Raji (cell line): ENCODE measurements around the gene RAP1GDS1.

Source experiments
- POLR2A ChIP-seq: IDR thresholded peaks from 2 replicates; pipeline ENCODE4 v1.6.1; 2011; ENCODE audit warnings: low read depth, low read length, control low read depth; ENCODE audit not compliant: insufficient read depth

The RAP1GDS1 gene

DNA sequence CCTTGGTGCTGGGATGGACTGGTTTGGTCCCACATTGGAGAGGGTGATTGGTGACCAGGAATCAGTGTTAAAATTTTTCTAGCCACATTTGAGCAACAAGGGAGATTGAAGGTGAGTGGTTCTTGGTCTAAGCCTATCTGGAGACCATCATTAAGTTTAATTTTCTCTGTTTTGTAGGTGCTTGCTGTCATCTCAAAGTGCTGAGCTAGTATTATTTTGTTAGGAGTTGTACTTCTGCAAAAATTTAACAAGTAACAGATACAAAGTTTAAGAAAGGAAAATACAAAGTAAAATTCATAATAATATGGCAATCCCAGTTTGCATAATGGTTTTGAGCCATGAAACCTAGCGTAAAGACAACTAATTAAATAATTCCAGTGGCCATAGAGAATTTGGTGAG lies 66.5 kb downstream of the RAP1GDS1 start:
- TF ChIP-seq POLR2A = no peak

DNA sequence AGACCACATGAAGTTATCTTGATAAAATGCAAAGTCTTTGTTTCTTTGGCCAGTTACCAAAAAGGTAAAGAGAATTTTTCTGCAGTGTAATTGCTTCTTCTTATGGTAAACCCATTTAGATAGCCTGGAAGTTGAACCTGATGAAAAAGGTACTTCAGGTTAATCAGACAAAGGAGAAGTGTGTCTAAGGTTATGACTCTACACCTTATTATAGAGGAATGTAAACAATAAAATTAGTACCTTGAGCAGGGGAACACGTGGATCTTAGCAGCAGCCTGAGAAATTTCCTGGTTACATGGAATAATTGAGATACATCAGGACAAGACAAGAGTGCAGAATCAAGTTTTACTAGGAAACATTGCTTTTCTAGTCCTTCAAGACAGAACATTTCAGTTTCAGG lies 70.8 kb downstream of the RAP1GDS1 start:
- no peak for TF ChIP-seq POLR2A

DNA sequence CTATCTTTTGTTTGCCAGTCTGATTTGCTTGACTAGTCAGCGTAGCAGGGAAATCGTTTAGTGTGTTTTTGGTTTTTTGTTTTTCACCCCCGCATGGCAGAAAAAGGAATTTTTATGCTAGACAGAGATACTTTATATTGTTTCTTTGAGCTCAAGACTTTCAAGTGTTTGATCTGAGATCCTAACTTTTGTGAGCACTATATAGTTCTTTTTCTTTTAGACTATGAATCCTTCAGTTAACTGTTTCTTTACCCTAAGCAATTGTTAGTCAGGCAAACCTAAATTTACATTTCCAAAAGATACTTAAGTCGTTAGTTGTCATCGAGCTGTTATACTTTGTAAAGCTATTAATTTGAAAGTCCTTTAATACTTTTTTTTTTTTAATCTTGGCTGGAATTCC lies 73.3 kb downstream of the RAP1GDS1 start:
- TF ChIP-seq POLR2A = no peak

DNA sequence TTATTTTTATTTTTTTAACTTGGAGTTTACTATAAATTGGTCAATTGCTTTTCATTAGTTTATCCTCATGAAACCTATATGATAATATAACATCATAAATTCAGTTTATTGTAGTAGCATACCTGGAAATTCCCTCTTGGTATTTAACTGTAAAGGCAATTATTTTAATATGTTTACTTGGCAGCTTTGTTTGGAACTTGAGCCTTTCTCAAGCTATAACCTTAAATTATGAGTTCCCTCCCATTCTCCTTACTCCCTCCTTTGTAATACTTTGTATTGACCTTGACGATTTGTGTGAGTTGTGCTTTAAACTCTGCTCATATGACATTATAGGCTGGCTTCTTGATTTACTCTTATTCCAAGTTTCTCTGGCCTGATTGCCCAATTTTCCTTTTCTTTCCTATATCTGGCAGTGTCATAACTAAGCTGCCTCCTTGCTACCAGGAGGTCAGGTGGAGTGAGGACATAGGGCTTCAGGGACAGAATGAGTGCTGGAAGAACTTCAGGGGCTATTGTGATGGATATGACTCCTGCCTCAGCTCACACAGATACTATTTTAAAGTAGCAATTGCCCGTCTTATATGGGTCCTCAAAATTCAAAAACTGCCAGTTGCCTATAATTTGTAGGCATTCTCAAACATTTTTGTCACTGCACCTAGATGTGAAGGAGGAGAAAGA lies 77.7 kb downstream of the RAP1GDS1 start:
- TF ChIP-seq POLR2A = no peak

DNA sequence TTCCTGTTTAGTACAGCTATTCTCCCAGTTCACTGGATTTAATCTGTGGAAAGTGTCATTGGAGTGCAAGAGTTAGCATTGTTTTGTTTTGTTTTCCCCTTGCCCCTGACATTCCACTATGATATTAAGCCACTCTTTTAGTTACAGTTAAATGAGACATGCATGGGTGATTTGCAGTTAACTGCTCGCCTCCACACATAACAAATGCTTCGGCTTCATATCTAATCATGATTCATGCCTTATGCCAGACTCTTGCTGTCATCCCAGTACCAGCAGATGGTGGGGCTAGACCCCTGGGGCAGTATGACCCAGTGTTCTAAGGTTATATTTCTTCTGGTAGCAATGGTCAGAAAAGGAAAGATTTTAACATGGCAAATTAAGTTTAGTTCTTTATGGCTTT lies 80.1 kb downstream of the RAP1GDS1 start:
- no peak for TF ChIP-seq POLR2A

DNA sequence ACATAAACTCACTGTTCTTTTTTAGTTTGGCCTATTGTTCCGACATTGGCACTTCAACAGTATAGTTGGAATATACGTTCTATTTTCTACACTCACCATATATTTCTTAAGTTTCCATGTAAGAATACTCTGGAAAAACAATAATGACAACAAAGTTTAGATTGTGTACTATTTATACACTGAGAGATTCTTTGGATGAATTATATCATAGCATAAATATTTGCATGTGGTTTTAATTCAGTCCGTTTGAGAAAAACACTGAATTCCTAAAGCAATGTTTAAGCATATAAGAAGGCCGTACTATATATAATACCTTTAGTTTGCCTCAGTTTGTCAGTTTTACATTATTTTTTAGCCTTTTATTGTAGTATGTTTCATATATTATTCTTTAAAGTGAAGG lies 82.4 kb downstream of the RAP1GDS1 start:
- no peak for TF ChIP-seq POLR2A

DNA sequence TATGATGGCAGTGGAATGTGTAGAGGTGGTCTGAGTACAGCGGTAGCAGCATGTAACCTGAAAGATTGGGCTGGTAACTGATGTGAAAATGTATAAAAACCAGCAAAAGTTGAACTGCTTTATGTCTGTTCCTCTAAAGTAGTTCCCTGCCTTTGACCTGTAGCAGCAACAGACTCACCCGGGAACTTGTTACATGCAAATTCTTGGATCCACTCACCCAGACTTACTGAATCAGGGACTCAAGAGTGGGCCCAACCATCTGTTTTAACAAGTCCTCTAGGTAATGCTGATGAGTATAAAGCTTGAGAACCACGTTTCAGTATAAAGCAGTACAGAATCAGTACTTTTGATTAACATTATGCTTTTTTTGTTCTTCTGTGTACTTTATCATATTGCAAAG lies 84.7 kb downstream of the RAP1GDS1 start:
- TF ChIP-seq POLR2A = no peak

DNA sequence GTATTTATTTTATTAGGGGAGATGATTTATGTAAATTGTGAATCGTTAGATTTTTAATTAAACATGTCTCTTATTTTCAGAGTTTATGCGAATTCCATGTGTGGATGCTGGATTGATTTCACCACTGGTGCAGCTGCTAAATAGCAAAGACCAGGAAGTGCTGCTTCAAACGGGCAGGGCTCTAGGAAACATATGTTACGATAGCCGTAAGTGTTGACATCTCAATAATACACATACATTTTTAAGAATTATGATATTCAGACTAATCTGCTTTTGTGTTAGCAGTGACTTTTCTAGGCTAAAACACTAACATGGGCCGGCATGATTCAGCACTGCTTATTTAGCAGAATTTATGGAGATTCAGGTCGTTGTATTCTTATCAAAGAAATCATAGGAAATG lies 91.2 kb downstream of the RAP1GDS1 start:
- TF ChIP-seq POLR2A = no peak

DNA sequence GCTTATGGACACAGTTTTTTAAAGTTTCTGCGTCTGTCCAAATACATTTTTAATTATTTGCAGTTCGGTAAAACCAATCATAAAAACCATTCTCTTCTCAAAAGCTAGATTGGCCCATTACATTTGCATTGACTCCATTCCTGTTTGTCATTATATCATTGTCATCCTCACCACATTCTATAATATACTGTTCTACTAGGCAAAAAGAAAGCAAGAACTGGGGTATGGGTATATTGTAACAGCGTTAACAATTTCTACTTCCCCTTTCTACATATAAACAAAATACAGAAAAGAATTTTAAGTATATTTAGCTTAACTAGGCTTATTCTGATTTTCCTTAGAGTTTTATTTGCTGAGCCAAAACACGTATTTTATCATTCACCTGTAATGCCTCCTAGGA lies 91.8 kb downstream of the RAP1GDS1 start:
- TF ChIP-seq POLR2A = no peak

DNA sequence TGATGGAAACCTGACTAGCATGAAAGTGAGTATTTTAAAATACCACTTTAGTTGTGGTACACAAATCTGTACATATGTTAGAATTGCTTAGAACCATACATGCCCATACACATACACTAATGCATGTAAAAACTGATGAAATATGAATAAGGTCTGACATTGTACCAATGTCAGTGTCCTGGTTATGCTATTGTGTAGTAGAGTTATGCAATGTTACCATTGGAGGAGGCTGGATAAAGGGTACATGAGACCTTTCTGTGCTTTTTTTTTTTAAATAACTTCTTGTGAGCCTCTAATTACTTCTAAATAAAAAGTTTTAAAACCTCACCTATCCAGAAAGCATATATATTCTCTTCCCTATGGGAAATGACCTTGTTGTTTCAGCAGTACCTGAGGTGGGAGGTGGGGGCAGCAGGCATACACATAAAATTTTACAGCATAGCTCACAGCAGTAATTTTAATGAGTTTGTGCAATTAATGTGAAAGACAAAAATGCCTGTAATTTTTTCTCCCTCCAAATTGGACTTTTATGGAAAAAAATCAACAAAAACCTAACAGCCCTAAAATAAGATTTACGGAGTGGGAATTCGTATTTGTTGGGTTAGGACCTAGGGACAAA lies 97.6 kb downstream of the RAP1GDS1 start:
- no peak for TF ChIP-seq POLR2A

DNA sequence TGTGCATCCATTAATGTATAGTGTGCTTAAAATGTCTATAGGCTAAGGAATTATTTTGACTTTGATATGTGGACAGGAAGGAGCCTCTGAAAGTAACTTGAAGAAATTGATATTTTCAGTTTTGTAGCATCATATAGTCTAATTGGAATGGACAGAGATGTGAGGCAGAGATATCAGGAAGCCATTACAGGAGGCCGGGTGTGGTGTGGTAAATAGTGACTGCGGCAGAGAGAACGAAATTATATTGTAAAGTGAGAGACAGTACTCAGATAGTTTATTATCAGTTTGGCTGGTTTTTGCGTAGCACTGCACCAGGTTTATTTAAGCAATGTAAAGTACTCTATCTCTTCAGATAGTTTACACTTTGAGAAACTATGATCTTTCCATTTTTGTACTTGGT lies 98.5 kb downstream of the RAP1GDS1 start:
- TF ChIP-seq POLR2A = no peak

DNA sequence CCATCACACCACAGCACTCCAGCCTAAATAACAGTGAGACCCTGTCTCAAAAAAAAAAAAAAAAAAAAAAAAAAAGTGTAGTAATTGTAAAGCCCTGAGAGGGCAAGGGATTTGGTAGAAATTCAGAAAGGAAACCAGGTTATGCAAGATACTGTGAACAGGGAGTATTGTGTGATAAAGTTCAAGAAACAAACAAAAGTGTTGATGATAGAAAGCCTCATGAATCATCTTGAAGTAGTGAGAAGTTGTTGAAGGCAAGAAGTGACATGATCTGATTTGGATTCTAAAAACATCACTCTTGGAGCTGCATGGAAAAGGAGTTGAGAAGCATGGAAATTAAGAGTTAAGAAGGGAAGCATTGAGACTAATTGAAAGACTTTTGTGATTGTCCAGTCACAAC lies 102.2 kb downstream of the RAP1GDS1 start:
- TF ChIP-seq POLR2A = no peak

DNA sequence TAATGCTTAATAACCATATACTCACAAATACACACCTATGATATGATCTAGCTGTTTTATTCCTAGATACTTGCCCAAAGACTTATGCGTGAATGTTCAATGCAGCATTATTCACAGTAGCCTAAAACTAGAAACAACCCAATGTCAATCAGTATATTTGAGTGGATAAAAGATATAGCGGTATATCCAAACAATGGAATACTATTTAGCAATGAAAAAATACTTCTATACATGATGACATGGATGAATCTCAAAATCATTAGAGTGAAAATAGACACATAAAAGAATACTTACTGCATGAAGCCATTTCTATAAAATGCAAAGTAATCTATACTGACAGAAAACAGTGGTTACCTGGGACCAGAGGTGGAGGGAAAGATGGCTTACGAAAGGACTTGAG lies 108.1 kb downstream of the RAP1GDS1 start:
- no peak for TF ChIP-seq POLR2A

DNA sequence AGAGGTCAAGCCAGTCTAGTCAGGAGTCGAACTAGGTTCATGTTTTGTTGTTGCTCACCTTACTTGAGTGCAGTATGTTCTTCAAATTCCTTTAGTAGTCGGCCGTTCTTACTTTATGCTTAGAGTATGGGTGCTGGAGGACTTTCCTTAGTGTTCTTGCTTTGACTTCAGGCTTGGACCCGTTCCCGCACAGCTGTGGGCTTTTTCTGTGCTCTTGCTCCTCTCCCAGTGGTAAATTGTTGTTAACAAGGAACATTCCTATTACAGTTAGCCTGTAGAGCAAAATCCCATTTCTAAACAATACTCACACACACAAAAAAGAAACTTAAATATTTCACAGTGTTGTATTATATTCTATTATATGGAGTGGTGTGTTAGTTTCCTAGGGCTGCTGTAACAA lies 113.5 kb downstream of the RAP1GDS1 start:
- TF ChIP-seq POLR2A = no peak

DNA sequence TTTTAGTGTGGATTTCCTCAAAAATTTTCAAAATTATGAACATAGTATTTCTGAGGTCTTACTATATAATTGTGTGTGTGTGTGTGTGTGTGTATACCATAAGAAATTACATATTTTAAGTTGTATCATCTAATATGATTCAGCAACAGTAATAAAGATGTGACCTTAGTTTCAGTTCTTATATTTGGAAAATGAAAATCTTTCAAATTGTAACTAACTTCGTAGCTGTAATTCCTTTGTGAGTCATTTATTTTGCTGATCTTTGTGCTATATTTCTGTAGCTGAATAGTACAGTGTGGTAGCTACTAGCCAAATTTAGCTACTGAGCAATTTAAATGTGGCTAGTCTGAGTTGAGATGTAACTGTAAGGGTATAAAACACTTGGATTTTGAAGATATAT lies 116.4 kb downstream of the RAP1GDS1 start:
- no peak for TF ChIP-seq POLR2A

DNA sequence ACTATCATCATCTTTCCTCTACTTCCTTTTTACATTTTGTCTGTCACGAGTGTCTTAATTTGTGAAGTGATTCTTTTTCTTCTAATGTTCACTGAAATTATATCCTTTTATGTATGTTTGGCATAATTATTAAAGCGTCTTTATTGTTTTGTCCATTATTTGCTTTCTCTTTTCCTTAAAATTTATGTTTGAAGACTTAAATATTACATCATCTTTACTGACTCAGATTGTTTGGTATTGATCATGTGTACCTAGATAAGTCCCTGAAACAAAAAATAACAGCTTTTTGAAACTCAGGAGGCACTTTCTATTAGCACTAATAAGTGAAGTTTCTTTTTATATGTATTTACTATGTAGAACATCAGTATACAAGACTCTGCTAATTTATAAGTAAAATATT lies 120.1 kb downstream of the RAP1GDS1 start:
- TF ChIP-seq POLR2A = no peak
